Measurements from ENCODE around the gene CTBP2.
"Not testable (repeated sequence)": the region's sequence is repeated elsewhere in the genome, so short reads cannot be mapped to it uniquely, and the experiment has no call there.

CTBP2 gene

DNA sequence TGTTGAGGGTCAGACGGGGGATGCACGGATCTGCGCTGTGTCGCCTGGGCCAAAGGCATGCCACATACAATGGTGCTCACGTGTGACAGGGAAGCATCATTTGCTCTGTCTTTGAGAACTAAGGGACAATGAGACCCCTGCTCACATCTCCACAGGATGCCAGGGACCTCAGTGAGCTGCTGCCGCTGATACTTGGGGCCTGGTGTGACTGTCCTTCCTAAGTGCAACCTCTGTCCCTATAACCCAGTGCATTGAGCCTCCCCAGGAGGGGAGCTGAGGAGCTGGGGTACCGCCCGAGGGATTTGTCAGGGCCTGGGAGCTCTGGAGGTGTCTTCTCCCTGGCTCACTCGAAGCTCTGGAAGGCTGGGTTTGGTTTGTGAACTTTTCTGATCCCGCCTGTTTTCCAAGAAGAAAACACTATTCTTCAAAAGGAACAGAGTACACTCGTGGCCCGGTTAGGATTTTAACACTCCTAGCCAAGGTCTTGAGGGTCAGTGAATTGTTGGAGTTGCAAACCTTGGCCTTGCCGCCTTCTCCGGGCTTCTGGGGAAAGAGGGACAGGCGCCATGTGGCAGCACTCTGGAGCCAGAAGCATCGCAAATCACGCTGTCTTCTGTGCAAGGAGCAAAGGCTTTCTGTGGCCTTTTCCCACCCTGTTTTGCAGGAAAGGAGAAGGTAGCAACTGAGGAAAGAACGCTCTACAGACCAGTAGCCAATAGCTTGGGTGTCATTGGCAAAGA is 26.2 kb upstream of the CTBP2 start:
- no peak for DNase-seq (ENCODE audit: low read depth)

DNA sequence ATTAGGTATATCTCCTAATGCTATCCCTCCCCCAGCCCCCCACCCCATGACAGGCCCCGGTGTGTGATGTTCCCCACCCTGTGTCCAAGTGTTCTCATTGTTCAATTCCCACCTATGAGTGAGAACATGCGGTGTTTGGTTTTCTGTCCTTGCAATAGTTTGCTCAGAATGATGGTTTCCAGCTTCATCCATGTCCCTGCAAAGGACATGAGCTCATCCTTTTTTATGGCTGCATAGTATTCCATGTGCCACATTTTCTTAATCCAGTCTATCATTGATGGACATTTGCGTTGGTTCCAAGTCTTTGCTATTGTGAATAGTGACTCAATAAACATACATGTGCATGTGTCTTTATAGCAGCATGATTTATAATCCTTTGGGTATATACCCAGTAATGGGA is 18.7 kb upstream of the CTBP2 start:
- not testable (repeated sequence) for DNase-seq (ENCODE audit: low read depth)

DNA sequence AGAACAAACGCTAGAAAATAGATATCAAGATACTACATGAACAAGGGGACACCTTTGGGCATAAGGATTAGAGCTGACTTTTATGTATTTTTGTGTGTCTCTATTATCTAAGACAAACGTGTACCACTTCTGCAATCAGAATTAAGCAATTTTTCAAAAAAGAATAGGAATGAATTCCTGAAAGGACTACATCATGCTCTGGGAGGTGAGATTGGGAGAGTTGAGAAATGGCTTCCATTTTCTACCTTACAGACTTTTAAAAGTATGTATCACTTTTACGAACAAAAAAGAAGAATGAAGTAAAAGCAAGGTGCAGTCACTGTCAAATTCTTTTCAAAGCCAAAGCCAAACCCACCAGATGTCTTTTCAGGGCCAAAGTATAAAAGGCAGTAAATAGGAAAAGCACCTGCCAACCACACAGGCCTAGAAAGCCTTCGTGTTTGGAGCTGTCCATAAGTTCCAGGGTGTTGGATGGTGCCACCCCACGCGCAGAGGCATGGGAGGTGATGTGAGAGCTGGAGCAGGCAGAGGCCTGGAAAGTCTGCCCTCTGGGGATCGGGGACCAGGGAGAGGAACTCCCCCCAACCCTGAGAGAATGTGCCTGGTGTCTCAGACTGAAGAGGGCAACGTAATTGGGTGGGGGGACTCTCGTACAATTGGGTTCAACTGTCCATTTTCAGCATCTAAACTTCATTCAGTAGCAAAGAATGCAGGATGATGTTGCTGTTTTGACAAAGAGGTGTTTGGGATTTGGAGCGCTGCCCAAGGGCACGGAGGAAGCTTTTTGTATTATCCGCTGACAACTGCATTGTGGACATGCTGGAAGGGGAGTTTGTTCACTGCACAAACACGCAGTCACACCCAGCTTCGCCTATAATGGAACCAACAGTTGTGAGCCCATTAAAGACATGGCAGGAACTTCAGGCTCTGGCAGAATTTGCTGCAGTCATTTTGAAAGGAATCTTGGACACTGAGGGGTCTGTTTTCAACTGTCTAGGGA is 17.6 kb upstream of the CTBP2 start:
- no peak for DNase-seq (ENCODE audit: low read depth)

DNA sequence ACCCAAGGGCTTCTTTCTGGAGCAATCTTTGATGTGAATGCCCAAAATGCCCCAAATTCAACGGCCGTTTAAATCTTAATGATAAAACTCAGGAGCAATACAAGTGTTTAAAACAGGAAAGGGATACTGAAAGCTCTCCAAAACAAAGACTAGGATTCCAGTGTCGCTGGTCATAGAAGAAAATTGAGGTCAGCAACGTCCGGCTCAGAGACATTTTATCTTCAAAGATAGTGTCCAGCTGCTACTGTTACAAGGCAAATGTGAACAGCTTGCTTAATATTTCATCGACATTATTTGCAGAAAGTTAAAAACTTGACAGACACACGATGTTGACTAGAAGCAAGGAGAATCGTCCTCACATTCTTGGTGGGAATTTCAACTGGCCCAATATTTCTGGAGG is 15.4 kb upstream of the CTBP2 start:
- DNase-seq (ENCODE audit: low read depth), result no peak

DNA sequence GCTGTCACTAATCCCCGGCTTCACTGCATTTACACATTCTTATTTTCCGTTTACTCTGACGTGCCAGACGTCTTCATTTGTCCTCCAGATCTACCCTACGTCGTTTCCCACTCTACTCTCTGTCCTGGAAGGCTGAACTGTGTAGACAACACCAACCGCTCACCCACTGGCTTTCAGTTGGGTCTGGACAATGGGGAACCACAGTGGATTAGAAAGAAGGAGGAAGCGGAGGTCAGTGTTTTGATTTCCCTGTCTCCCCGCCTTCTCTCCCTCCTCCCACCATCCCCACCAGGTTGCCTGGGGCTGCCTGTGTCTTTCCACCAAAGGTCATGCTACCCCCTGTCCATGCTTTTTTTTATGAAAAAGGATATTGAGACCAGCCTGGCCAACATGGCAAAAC is 14.0 kb upstream of the CTBP2 start:
- no peak for DNase-seq (ENCODE audit: low read depth)

DNA sequence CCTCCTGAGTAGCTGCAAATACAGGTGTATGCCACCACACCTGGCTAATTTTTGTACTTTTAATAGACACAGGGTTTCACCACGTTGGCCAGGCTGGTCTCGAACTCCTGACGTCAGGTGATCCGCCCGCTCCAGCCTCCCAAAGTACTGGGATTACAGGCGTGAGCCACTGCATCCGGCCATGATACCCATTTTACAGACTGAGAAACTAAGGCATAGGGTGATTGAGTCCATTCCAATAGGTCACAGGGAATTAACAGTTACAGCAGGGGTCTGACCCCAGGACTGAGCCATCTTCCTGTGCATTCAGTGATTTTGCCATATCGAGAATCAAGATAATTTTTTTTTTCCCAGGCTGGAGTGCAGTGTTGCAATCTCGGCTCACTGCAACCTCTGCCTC is 12.3 kb upstream of the CTBP2 start:
- DNase-seq (ENCODE audit: low read depth), result no peak

DNA sequence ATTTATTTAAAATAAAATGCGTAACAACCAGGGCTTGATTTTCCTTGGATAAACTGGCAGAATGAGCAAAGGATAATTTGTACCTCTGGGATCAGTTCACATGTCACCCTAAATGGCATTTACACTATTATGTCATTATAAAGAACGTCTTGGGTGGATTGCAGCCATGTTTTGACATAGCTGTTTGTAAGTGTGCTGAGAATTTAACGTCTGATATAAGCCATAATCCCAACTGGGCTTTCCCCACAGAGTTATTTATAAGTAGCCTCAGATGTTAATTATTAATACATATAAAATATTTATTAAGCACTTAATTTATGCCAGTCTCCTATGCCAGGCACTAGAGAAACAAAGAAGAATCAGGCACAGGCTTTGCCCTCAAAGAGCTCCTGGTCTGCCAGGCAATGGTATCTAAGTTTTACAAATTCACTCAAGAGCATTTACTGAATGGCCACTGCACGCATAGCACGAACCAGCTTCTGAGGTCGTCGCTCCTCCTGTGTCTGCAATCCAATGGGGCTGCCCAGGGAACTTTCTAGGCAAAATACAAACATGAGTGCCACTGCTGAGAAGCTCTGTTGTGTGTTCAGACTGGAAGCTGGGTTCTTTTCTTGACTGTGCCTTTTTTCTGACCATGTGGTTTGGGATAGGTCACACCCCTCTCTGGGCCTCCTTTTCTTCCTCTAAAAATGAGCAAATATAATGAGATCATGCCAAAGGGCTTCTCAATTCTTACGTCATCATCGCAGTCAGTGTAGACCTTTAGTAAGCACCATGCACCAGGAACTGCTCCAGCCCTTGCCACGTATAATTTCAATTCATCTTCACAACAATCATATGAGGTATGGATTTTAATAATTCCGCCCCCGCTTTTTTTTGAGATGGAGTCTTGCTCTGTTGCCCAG is 11.3 kb upstream of the CTBP2 start:
- no peak for DNase-seq (ENCODE audit: low read depth)

DNA sequence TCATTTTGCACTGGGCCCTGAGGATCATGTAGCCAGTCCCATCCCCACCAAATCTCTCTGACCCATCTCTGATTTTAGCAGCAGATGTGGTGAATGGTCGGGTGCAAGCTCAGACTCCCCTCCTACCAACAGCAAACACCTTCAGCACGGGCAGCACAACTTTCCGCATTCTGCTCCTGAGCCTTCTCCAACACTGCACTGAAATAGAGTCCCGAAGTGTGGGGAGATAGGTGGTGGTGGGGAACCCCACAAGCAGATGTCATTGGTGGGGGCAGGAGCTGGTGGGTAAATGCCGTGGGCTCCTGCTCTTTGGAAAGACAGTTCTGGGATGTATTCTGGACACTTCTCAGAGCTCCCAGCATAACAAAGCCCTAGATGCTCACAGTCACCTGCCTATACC is 9.6 kb upstream of the CTBP2 start:
- DNase-seq (ENCODE audit: low read depth), result no peak

DNA sequence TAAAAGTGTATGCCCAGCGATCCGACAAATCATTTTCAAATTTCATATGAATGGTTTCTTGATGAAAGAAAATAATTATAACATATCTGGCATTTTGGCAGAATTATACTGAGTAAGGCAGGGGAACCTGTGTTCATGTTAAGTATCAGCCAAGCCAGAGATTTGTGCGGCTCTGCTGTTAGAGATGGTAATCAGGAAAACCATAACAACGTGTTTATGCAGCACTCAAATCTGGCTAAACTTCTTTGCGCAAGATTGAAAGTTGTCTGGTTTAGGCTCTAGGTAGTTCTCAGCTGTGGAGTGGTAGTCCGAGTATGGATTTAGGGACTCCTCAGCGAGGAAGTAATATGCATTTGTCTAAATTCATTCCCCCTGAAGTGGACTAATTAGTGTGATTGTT is 8.9 kb upstream of the CTBP2 start:
- no peak for DNase-seq (ENCODE audit: low read depth)

DNA sequence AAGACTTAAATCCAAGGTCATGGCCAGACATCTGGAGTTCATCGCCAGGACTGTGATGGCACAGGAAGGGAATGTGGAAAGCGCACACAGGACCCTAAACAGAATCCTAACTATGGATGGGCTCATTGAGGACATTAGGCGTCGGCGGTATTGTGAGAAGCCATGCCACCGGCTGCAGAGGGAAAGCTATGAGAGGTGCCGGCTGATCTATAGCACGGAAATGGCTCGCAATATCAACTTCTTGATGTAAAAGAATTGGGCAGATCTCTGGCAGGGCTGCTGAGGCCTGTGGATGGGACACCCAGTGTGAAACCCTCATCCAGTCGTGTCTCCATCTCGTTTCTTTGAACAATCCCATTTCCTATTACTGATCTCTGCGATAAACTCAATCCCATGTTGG is 6.3 kb upstream of the CTBP2 start:
- DNase-seq (ENCODE audit: low read depth), result no peak

DNA sequence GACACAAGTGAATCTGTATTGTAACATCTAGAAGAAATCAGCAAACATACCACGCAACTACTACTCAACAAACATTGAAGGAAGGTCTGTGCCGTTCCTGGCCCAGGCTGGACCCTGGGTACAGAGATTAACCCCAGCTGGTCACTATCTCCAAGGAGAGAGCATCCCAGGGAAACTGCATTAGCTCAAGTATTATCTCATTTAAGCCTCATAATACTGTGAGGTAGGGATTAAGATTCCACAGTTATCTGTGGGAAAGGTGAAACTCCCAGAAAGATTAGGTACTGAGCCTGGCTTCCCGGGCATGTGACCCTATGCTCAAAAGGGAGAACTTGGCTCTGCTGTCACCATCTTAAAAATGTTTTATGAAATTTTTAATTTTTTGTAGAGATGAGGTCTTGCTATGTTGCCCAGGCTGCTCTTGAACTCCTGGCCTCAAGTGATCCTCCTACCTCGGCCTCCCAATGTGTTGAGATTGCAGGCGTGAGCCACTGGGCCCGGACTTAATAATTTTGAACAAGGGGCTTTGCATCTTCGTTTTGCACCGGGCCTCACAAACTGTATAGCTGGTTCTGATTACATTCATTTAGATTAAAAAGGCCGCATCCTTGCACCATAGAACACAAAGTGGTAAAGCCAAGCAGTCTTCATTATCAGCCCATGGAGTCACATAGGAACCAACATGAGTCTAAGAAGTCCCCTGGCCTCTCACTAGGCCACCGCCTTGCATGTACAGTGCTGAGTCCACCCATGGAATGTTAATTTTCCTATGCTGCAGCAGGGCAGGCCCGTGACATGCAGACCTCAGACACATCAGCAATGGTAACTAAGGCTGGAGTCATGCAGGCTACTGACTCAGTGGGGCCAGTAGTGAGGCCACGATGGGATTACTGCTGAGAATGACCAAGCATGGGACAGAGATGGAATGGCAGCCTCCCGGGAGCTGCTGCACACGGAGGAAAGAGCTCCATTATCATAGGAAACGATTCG is 5.5 kb upstream of the CTBP2 start:
- no peak for DNase-seq (ENCODE audit: low read depth)

DNA sequence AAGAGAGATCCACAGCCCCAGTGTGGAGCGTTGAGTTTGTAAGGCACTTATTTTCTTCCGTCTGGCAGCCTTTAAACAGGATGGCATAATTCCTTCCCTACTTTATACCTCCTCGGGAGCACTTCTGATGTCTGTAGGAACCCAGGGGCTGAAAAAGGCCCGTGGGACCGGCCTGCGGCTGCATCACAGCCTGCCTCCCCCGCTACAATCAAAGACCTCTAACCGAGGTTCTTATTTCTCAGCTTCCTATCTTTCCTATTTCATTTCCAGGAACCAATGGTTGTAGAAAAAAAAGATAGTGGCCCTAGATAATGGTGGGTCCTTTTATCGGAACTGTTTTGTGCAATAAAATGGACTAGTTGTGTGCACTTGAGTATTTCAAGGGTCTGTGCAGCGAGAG is 4.1 kb upstream of the CTBP2 start:
- no peak for DNase-seq (ENCODE audit: low read depth)

DNA sequence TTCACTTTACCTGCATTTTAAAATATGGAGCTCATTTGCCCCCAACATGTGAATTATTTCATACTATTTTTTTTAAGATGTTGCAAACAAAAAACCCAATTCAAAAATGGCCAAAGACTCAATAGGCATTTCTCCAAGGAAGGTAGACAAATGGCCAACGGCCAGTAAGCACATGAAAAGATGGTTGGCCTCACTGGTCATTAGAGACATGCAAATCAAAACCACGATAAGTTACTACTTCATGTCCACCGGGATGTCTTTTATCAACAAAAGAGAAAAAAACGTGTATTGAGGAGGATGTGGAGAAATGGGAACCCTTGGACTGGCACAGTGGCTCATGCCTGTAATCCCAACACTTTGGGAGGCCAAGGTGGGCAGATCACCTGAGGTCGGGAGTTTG is 3.4 kb upstream of the CTBP2 start:
- DNase-seq (ENCODE audit: low read depth), result no peak

DNA sequence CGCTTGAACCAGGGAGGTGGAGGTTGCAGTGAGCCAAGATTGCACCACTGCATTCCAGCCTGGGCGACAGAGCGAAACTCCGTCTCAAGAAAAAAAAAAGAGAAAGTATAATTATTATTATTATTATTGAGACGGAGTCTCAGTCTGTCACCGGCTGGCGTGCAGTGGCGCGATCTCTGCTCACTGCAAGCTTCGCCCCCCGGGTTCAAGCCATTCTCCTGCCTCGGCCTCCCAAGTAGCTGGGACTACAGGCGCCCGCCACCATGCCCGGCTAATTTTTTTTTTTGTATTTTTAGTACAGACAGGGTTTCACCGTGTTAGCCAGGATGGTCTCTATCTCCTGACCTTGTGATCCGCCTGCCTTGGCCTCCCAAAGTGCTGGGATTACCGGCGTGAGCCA is 2.9 kb upstream of the CTBP2 start:
- not testable (repeated sequence) for DNase-seq (ENCODE audit: low read depth)

DNA sequence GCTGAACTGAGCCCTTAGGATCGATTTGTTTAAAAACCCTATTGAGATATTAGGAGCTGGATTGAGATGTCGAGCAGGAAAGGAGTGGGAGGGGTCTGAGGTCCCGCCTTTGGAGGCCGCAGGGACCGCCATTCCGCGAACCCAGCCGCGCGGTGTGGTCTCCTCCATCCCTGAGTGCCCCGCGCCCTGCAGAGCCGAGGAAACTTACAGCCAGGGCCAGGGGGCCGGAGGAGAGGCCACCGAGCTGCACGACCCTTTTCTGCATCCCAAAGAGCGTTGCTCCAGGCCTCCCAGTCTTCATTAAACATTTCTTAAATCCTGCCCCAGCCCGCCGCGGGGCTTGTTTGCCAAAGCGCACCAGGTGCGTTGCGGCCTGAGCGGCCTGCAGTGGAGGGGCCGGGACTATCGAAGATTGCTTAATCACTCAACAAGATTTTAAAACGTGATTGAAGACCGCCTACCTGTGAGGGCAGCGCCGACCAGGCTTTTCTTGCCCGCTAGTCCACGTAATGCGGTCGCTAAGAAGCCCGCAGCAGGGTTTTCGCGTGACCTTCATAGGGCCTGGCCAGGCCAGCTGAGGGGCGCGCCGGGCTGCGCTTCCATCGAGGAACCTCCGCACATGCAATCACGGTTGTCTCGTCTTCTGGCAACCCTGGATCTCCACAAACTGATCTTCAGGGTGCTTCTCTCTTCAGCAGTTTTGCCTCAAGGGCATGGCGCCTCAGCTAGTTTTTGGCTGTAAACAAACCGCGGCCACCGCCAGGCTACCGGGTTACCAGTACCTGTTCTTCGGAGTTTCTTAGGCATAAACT is 2.0 kb upstream of the CTBP2 start:
- no peak for DNase-seq (ENCODE audit: low read depth)

DNA sequence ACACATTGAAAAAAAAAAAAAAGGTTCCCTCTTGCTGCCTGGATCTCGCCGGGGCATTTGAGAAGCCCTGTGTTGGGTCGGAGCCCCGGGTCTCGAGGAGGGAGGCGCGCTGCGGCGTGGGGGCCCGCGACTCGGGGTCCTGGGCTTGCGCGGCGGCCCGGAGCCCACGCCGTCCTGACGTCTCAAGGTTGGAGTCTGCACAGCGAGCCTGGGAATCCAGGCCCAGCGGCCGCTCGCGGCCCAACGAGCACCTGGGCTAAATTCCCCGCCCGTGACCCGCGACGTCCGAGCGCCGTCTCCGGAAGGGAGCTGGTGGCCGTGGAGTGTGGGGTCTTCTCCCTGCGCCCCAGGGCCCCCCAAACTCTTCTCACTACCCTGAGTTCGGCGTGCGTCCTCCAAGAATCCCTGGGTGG is 1.4 kb upstream of the CTBP2 start:
- no peak for DNase-seq (ENCODE audit: low read depth)

DNA sequence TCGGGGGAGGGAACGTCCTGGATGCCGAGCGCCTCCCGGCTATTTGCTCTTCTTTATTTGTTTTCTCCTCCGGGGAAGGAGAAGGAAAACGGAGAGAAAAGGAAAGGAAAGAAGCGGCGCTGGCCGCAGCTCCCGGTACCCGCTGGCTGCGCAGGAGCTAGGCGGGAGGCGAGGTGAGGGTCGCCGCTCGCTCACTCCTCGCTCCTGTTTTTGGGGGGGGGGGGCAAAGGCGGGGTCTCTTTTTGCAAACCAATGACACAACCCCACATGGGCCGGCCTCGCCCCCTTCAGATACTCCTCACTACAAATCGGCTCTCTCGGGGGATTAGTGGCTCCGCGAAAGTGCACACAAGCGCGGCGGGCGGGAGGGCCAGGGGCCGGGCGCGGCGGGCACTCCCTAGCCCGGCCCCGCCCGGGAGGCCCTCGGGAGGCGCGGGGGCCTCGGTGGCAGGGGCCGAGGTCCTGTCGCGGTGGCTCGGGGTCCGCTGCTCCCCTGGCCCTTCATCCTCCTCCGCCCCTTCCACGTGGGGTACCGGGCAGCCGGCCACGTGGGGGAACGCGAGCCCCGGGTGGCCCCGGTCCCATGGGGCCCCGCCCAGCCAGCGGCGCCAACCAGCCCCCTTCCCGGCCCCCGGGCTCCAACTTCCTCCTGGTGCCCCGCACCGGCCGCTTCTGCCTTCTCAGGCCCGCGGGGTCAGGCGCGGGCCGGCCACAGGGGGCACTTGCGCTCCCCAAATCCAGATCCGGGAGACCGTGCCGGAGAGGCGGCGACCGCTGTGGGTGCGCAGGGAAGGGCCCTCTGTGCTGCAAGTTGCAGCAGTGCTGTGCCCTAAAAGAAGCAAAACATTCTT is 718 bp upstream of the CTBP2 start:
- no peak for DNase-seq (ENCODE audit: low read depth)

DNA sequence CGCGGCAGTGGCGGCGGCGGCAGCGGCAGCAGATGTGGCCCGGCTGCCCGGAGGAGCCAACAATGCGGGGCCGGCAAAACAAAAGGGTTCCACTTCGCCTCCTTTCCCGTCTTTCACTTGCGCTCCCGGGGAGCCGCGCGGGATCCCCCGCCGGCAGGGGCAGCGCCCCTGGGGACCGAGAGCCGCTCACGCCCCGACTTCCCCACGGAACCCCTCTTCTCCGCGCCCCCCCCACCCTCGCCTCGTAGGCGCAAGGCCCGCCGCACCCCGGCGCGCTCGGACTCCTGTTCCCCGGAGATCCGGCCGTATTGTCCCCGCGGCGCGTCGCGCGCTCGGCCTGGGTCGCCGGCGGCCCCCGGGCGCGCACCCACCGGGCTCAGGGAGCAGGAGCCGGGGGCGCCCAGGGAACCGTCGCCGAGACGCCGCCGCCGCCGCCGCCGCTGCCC is 854 bp downstream of the CTBP2 start:
- DNase-seq (ENCODE audit: low read depth), result no peak

Measured in activated gamma-delta T cell treated with anti-CD3 and anti-CD28 coated beads, Interleukin-2, amount 50 U/mL, for 16 hours (primary cell).